ENCODE results near the gene BBC3. TPM values are rescaled to one million over a fixed set of nuclear protein-coding genes. Genes with fewer than 3 reads are reported as not detected.

Gene BBC3
- total RNA-seq, 4 donors from 2014 or later, result 0.48 to 3.2 (median 2.6) TPM

DNA sequence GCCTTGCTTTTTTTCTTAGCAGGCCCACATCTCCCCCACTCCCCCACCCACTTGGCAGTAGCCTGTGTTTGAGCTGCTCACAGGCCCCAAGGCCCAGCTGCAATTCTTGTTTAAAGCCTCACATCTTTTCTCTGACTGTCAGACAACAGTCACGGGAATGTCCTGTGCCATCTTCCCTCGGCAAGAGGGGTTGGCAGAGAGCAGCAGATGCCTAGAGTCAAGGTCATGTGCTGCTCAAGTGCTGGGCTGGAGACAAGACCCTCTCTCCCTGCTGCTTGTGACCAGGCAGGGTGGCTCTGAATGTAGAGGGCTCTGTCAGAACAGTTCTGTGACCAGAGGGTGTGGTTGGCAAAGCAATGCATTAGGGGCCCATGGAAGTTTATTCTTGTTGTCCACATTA, 47.4 kb downstream of the BBC3 start:
- peaks cover 0 to 46% (median 0%) of the 10 kb centered on the region in 3 donors for H3K4me1 ChIP-seq
- 20 to 39% methylated on average over 1 to 2 of the region's 2 CpGs for WGBS, 2 donors
- intact Hi-C loops (cut with DNase I), result no loop called here
- H3K27ac ChIP-seq, result peak overlapping the region in 3 of 4 donors; percentile 50 to 75 (median 58)
- H3K9me3 ChIP-seq, result no peaks in the 10 kb centered on the region
- TF ChIP-seq CTCF (IDR thresholded peaks at IDR 0.05) (no peak), POLR2A (IDR thresholded peaks at IDR 0.05) (no peak)
- DNase-seq, result no peak
- peaks cover 0 to 43% (median 0%) of the 10 kb centered on the region in 3 donors for H3K36me3 ChIP-seq
- no peak overlapping the region for H3K4me3 ChIP-seq
- H3K27me3 ChIP-seq, result no peaks in the 10 kb centered on the region

DNA sequence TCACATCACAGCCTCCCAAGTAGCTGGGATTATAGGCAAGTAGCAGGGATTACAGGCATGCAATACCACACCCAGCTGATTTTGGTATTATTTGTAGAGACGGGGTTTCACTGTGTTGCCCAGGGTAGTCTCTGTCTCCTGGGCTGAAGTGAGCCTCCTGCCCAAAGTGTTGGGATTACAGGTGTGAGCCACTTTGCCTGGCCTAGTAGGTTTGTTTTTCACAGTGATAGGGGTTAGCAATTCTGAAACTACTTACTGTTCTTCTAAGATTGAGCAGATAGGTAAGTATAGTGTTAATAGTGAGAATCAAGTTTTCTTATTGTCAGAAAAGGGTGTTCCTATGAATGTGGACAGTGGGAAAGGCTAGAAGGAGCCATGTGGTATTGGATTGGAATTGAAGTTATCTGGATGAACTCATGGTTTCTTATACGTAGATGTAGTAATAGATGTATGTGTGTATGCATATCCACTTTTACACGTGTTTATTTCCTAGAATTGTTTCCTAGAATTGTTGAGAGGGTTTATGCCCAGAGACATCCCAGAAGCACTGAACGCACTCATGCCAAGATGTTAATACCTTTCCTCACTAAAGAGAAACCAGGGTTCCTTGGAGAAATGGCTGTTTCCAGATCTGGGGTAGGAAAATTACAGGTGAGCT, 51.2 kb downstream of the BBC3 start:
- Histone ChIP-seq H3K27me3 (no peaks in the 10 kb centered on the region), H3K4me3 (no peak overlapping the region), H3K9me3 (no peaks in the 10 kb centered on the region), H3K36me3 (peaks cover 0 to 60% (median 0%) of the 10 kb centered on the region in 3 donors), H3K4me1 (peaks cover 0 to 46% (median 18%) of the 10 kb centered on the region in 3 donors), H3K27ac (no peak overlapping the region)
- WGBS, 2 donors, result 75 to 81% methylated on average over 3 to 4 of the region's 4 CpGs
- intact Hi-C loops (cut with DNase I), result no loop called here
- no peak for DNase-seq
- TF ChIP-seq POLR2A (IDR thresholded peaks at IDR 0.05) (no peak), CTCF (IDR thresholded peaks at IDR 0.05) (no peak)

GRCh38 chr19:47176627-47177090, 54.3 kb downstream of the BBC3 start:
- Histone ChIP-seq H3K36me3 (peaks cover 0 to 65% (median 6%) of the 10 kb centered on the region in 3 donors), H3K4me1 (peaks cover 0 to 25% (median 18%) of the 10 kb centered on the region in 3 donors), H3K4me3 (no peak overlapping the region), H3K9me3 (no peaks in the 10 kb centered on the region), H3K27me3 (no peaks in the 10 kb centered on the region), H3K27ac (peak overlapping the region in 3 of 4 donors; percentile 59 to 82 (median 66))
- TF ChIP-seq CTCF (IDR thresholded peaks at IDR 0.05) (no peak), POLR2A (IDR thresholded peaks at IDR 0.05) (no peak)
- no peak for DNase-seq
- intact Hi-C loops (cut with DNase I), result no loop called here
- WGBS, 2 donors, result 33 to 47% methylated on average over 5 of the region's 5 CpGs

- DNase-seq, result no peak
- intact Hi-C loops (cut with DNase I), result no loop called here
- WGBS, 2 donors, result 57 to 71% methylated on average over 5 of the region's 5 CpGs
- no peaks in the 10 kb centered on the region for H3K27me3 ChIP-seq
- H3K27ac ChIP-seq, result peak overlapping the region in 3 of 4 donors; percentile 59 to 82 (median 66)
- no peaks in the 10 kb centered on the region for H3K9me3 ChIP-seq
- peaks cover 0 to 70% (median 6%) of the 10 kb centered on the region in 3 donors for H3K36me3 ChIP-seq
- TF ChIP-seq POLR2A (IDR thresholded peaks at IDR 0.05) (no peak), CTCF (IDR thresholded peaks at IDR 0.05) (peak in 1 of 6 experiments; percentile 4)
- peaks cover 0 to 25% (median 18%) of the 10 kb centered on the region in 3 donors for H3K4me1 ChIP-seq
- H3K4me3 ChIP-seq, result no peak overlapping the region
Measured at GRCh38 chr19:47176071-47176626, 54.9 kb downstream of the BBC3 start.
